ENCODE measurements around the gene RAB11FIP5. TPM values are rescaled to one million over a fixed set of nuclear protein-coding genes. Genes with fewer than 3 reads are reported as not detected.

The RAB11FIP5 gene
- total and polyA plus RNA-seq, 9 of the 15 experiments (the other 6 are each of a cell fraction or from before 2014, with no cell fraction given): 1.7 to 14.4 (median 6.4) TPM

DNA sequence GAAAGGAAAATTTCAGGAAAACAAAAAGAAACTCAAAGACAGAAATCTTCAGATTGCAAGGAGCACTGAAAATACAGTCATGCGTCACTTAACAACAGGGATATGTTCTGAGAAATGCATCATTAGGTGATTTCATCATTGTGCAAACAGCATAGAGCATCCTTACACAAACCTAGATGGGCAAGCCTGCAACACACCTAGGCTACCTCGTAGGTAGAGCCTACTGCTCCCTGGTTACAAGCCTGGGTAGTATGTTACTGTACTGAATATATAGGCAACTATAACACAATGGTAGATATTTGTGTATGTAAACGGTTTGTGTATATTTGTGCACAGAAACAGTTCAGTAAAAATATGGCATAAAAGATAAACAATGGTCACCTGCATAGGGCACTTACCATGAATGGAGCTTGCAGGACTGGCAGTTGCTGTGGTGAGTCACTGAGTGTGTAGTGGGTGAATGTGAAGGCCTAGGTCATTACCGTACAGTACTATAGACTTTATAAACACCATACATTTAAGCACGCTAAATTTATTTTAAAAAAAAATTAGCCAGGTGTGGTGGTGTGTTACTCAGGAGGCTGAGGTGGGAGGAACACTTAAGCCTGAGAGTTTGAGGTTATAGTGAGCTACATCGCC is 74.7 kb downstream of the RAB11FIP5 start:
- no peak for TF ChIP-seq ETV6 (IDR thresholded peaks at IDR 0.05; ENCODE audit: borderline replicate concordance in 1 of 2, low read depth in 2 of 2, low read length in 1 of 2)
- TF ChIP-seq ETV6 (CRISPR knock-in tag; IDR thresholded peaks at IDR 0.05; ENCODE audit: borderline replicate concordance): no peak
- TF ChIP-seq STAT5B (CRISPR knock-in tag; IDR thresholded peaks at IDR 0.05): no peak
- TF ChIP-seq, protein P1, sequence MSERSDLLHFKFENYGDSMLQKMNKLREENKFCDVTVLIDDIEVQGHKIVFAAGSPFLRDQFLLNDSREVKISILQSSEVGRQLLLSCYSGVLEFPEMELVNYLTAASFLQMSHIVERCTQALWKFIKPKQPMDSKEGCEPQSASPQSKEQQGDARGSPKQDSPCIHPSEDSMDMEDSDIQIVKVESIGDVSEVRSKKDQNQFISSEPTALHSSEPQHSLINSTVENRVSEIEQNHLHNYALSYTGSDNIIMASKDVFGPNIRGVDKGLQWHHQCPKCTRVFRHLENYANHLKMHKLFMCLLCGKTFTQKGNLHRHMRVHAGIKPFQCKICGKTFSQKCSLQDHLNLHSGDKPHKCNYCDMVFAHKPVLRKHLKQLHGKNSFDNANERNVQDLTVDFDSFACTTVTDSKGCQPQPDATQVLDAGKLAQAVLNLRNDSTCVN (CRISPR knock-in tag; IDR thresholded peaks at IDR 0.05): no peak
- TF ChIP-seq U2AF1 (optimal IDR thresholded peaks at IDR 0.05; ENCODE audit: low read depth, low read length): no peak
- TF ChIP-seq ZNF23 (CRISPR knock-in tag; IDR thresholded peaks at IDR 0.05): no peak
- TF ChIP-seq HDAC8 (tag; IDR thresholded peaks at IDR 0.05): no peak
- no peak for TF ChIP-seq PHF21A (IDR thresholded peaks at IDR 0.05; ENCODE audit: borderline replicate concordance, low read depth)
- TF ChIP-seq FOXA3 (CRISPR knock-in tag; conservative IDR thresholded peaks at IDR 0.05 in 1 of 2, IDR thresholded peaks at IDR 0.05 in 1 of 2): no peak
- TF ChIP-seq ZNF253 (CRISPR knock-in tag; conservative IDR thresholded peaks at IDR 0.05): no peak
- no peak for TF ChIP-seq ZFPM2 (CRISPR knock-in tag; IDR thresholded peaks at IDR 0.05)
- TF ChIP-seq ELF1 (tag; IDR thresholded peaks at IDR 0.05): no peak
- TF ChIP-seq SIX5 (IDR thresholded peaks at IDR 0.05; ENCODE audit: borderline replicate concordance in 1 of 2, insufficient read depth in 1 of 2, low read depth in 1 of 2, low read length in 2 of 2): no peak
- TF ChIP-seq CREBBP (IDR thresholded peaks at IDR 0.05; ENCODE audit: low read depth, low read length): no peak
- TF ChIP-seq KAT7 (CRISPR knock-in tag; IDR thresholded peaks at IDR 0.05; ENCODE audit: borderline replicate concordance): no peak
- TF ChIP-seq ZNF778 (CRISPR knock-in tag; IDR thresholded peaks at IDR 0.05): no peak
- TF ChIP-seq SIN3A (IDR thresholded peaks at IDR 0.05; ENCODE audit: borderline replicate concordance in 2 of 2, control insufficient read depth in 1 of 2, low read depth in 2 of 2, low read length in 2 of 2): no peak
- no peak for TF ChIP-seq HCFC1 (IDR thresholded peaks at IDR 0.05; ENCODE audit: low read depth, low read length)
- TF ChIP-seq KAT8 (IDR thresholded peaks at IDR 0.05; ENCODE audit: low read depth): no peak
- TF ChIP-seq ZNF76 (CRISPR knock-in tag; IDR thresholded peaks at IDR 0.05; ENCODE audit: borderline replicate concordance): no peak
- no peak for TF ChIP-seq ZC3H8 (IDR thresholded peaks at IDR 0.05)
- Histone ChIP-seq H3K4me3 (no peak overlapping the region), H3K27me3 (ENCODE audit: control insufficient read depth in 2 of 2, insufficient read depth in 2 of 2, low read length in 2 of 2) (no peaks in the 10 kb centered on the region), H3K27ac (ENCODE audit: extremely low read depth, low read depth, low read length) (no peak overlapping the region), H3K4me1 (replicated peaks in 1 of 2; ENCODE audit: control insufficient read depth in 2 of 2, insufficient read depth in 2 of 2, low read length in 2 of 2) (peaks cover 12 to 14% of the 10 kb centered on the region in 2 experiments; a peak in 4 of 5 replicates), H3K9me3 (replicated peaks; ENCODE audit: control insufficient read depth, insufficient read depth, low read depth, low read length) (no peaks in the 10 kb centered on the region), H3K36me3 (ENCODE audit: control insufficient read depth, insufficient read depth, low read length) (peaks cover 24% of the 10 kb centered on the region; the same call in 1 of the 3 replicates), H3K9me1 (ENCODE audit: control insufficient read depth, insufficient read depth, low read length) (no peaks in the 10 kb centered on the region), H2AFZ (ENCODE audit: low read depth, low read length) (no peak overlapping the region), H3K9ac (ENCODE audit: insufficient read depth in 1 of 2, low read depth in 2 of 2, low read length in 2 of 2) (no peak overlapping the region), H4K20me1 (replicated peaks; ENCODE audit: control insufficient read depth, insufficient read depth, low read length) (no peaks in the 10 kb centered on the region), H3K79me2 (ENCODE audit: control insufficient read depth, insufficient read depth, low read length) (no peaks in the 10 kb centered on the region), H3K4me2 (ENCODE audit: insufficient read depth, low read length) (no peak overlapping the region)
- ATAC-seq (no peak), DNase-seq (ENCODE audit: extremely low read depth in 1 of 4, low spot score in 3 of 4) (no peak), FAIRE-seq (no peak)
- in situ Hi-C loops (cut with MboI): no loop called here
- intact Hi-C loops (cut with micrococcal nuclease): no loop called here
- no TSS peak for BruUV-seq (replicated peaks)
- WGBS (ENCODE audit: insufficient coverage, low coverage, missing lambda C conversion rate): 79% methylated on average over 6 of the region's 6 CpGs
- ChIA-PET POLR2A (interaction anchor here (0.8 to 1.1 kb wide), 2 partner anchors 11 to 24 kb away, joined by 3 to 4 read pairs; no protein-coding TSS in a partner anchor), CTCF (ENCODE audit: low intra/inter-chr PET ratio) (no interaction called here)
